Measurements from ENCODE around the gene DIO3. TPM values are rescaled to one million over a fixed set of nuclear protein-coding genes. Genes with fewer than 3 reads are reported as not detected.

DIO3 gene
- total RNA-seq (not detected), total RNA-seq (0 to 0.13 (median 0) reads per million in 172 experiments)
- polyA plus RNA-seq (2013, experiment 1 of 2): not detected
- polyA plus RNA-seq (2013, experiment 2 of 2): 0.08 TPM

DNA sequence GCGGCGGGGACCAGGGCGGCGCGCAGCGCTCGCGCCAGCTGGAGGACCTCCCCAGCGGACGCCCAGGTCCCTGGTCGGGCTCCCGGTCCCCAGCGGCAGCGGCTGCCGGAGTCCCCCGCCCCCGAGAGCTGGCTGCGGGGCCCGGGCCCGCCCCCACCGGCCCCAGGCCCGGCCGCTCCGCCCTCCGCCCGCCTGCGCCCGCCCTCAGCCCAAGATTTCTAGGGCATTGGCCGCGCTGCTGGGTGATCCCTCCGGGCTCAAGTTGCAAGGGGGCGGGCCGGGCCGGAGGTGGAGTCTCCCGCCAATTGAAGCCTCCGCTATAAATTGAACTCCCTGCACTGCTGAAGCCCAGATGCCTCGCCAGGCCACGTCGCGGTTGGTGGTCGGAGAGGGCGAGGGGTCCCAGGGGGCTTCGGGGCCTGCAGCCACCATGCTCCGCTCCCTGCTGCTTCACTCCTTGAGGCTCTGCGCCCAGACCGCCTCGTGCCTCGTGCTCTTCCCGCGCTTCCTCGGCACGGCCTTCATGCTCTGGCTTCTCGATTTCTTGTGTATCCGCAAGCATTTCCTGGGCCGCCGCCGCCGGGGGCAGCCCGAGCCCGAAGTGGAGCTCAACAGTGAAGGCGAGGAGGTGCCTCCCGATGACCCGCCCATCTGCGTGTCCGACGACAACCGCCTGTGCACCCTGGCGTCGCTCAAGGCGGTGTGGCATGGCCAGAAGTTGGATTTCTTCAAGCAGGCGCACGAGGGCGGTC lies at the start of gene DIO3:
Gene DIO3, plus strand, starts transcription at position 351 of the 752 bp plus-strand sequence.
- ATAC-seq (ENCODE audit: poor library complexity) (no peak), DNase-seq (no peak)
- Histone ChIP-seq H3K9me3 (ENCODE audit: control insufficient read depth in 1 of 2, insufficient read depth in 1 of 2, low read length in 2 of 2) (peaks cover 0 to 34% of the 10 kb centered on the region in 2 experiments), H3K4me3 (ENCODE audit: low read length) (no peak within 1 kb of the TSS), H3K27ac (ENCODE audit: low read depth in 1 of 2, low read length in 2 of 2) (no peak within 1 kb of the TSS), H3K36me3 (ENCODE audit: insufficient read depth, low read length) (no peaks in the 10 kb centered on the region), H3K27me3 (ENCODE audit: control insufficient read depth in 1 of 2, insufficient read depth in 2 of 2, low read length in 2 of 2) (peaks cover 39 to 64% of the 10 kb centered on the region in 2 experiments), H3K4me1 (ENCODE audit: insufficient read depth, low read length) (peaks cover 2% of the 10 kb centered on the region)
- Mint-ChIP-seq H3K4me1 (ENCODE audit: low read depth) (peaks cover 9% of the 10 kb centered on the region), H3K4me3 (no peak within 1 kb of the TSS), H3K27ac (no peak within 1 kb of the TSS), H3K9me3 (no peaks in the 10 kb centered on the region), H3K36me3 (ENCODE audit: low read depth) (no peaks in the 10 kb centered on the region), H3K27me3 (peaks cover 52% of the 10 kb centered on the region)
- ChIA-PET POLR2A (no interaction called here), CTCF (no interaction called here)
- TF ChIP-seq, protein P1, sequence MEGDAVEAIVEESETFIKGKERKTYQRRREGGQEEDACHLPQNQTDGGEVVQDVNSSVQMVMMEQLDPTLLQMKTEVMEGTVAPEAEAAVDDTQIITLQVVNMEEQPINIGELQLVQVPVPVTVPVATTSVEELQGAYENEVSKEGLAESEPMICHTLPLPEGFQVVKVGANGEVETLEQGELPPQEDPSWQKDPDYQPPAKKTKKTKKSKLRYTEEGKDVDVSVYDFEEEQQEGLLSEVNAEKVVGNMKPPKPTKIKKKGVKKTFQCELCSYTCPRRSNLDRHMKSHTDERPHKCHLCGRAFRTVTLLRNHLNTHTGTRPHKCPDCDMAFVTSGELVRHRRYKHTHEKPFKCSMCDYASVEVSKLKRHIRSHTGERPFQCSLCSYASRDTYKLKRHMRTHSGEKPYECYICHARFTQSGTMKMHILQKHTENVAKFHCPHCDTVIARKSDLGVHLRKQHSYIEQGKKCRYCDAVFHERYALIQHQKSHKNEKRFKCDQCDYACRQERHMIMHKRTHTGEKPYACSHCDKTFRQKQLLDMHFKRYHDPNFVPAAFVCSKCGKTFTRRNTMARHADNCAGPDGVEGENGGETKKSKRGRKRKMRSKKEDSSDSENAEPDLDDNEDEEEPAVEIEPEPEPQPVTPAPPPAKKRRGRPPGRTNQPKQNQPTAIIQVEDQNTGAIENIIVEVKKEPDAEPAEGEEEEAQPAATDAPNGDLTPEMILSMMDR (IDR thresholded peaks at IDR 0.05): no peak
- intact Hi-C loops (cut with DNase I, micrococcal nuclease): no loop called here

- DNase-seq: no peak
- ChIA-PET CTCF (no interaction called here), POLR2A (no interaction called here)
- H3K27ac Mint-ChIP-seq: no peak overlapping the region
- Histone ChIP-seq H3K27me3 (ENCODE audit: control insufficient read depth in 1 of 2, insufficient read depth in 2 of 2, low read length in 2 of 2) (no peaks in the 10 kb centered on the region), H3K4me1 (ENCODE audit: insufficient read depth, low read length) (no peaks in the 10 kb centered on the region), H3K27ac (ENCODE audit: low read depth in 1 of 2, low read length in 2 of 2) (no peak overlapping the region), H3K4me3 (ENCODE audit: low read length) (no peak overlapping the region), H3K36me3 (ENCODE audit: insufficient read depth, low read length) (no peaks in the 10 kb centered on the region), H3K9me3 (ENCODE audit: control insufficient read depth in 1 of 2, insufficient read depth in 1 of 2, low read length in 2 of 2) (peaks cover 0 to 21% of the 10 kb centered on the region in 2 experiments)
- no peak overlapping the region for H3K4me3 Mint-ChIP-seq
- no peak for ATAC-seq (ENCODE audit: poor library complexity)
- TF ChIP-seq, protein P1 (IDR thresholded peaks at IDR 0.05): no peak
- H3K4me1 Mint-ChIP-seq (ENCODE audit: low read depth): no peaks in the 10 kb centered on the region
- no peaks in the 10 kb centered on the region for H3K36me3 Mint-ChIP-seq (ENCODE audit: low read depth)
- intact Hi-C loops (cut with DNase I, micrococcal nuclease): no loop called here
- no peaks in the 10 kb centered on the region for H3K27me3 Mint-ChIP-seq
- H3K9me3 Mint-ChIP-seq: no peaks in the 10 kb centered on the region
Measured at GRCh38 chr14:101511620-101512375, 49.5 kb upstream of the DIO3 start.

DNA sequence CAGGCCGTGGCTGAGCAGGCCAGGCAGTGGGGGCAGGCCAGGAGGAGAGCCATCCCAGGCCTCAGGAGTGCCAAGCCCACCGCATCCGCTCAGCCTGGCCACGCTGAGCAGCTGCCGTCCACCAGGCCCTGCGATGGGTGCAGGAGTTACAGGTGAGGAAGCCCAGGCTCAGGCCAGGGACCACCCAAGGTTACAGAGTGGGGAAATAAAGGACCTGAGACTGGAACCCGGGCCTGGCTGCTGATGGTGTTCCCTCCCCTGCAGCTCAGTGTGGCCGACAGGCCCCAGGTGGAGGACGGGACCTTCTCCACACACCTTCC lies 49.0 kb upstream of the DIO3 start:
- POLR2A ChIA-PET: no interaction called here
- Histone ChIP-seq H3K27ac (ENCODE audit: low read depth in 1 of 2, low read length in 2 of 2) (no peak overlapping the region), H3K4me3 (ENCODE audit: low read length) (no peak overlapping the region), H3K27me3 (ENCODE audit: control insufficient read depth in 1 of 2, insufficient read depth in 2 of 2, low read length in 2 of 2) (no peaks in the 10 kb centered on the region), H3K9me3 (ENCODE audit: control insufficient read depth in 1 of 2, insufficient read depth in 1 of 2, low read length in 2 of 2) (peaks cover 0 to 23% of the 10 kb centered on the region in 2 experiments), H3K4me1 (ENCODE audit: insufficient read depth, low read length) (no peaks in the 10 kb centered on the region), H3K36me3 (ENCODE audit: insufficient read depth, low read length) (no peaks in the 10 kb centered on the region)
- TF ChIP-seq, protein P1 (IDR thresholded peaks at IDR 0.05): no peak
- Mint-ChIP-seq H3K4me1 (ENCODE audit: low read depth) (no peaks in the 10 kb centered on the region), H3K4me3 (no peak overlapping the region), H3K9me3 (no peaks in the 10 kb centered on the region), H3K27ac (no peak overlapping the region), H3K36me3 (ENCODE audit: low read depth) (no peaks in the 10 kb centered on the region), H3K27me3 (no peaks in the 10 kb centered on the region)
- no peak for DNase-seq
- intact Hi-C loops (cut with DNase I, micrococcal nuclease): no loop called here
- CTCF ChIA-PET: no interaction called here
- ATAC-seq (ENCODE audit: poor library complexity): no peak

All from CD4-positive, alpha-beta T cell (primary cell).